ENCODE results near the gene PAPLN.

Gene PAPLN

DNA sequence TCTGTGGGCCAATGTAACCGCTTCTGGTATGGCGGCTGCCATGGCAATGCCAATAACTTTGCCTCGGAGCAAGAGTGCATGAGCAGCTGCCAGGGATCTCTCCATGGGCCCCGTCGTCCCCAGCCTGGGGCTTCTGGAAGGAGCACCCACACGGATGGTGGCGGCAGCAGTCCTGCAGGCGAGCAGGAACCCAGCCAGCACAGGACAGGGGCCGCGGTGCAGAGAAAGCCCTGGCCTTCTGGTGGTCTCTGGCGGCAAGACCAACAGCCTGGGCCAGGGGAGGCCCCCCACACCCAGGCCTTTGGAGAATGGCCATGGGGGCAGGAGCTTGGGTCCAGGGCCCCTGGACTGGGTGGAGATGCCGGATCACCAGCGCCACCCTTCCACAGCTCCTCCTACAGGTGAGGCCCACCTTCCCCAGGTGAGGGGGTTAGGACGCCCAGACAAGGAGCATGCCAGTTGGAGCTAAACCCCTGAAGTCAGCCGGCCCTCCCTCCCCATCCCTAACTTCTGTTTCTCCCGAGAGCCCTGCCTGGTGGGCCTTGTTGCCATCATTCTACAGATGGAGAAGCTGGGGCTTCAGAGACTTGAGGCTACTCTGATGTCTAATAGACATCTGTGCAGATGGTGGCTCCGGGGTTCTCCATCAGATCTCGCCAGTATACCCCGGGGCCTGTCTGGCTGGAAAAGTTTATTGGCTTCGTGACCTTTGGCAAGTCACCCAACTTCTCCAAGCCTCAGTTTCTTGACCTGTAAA is 25.3 kb downstream of the PAPLN start:
- no peak for DNase-seq

DNA sequence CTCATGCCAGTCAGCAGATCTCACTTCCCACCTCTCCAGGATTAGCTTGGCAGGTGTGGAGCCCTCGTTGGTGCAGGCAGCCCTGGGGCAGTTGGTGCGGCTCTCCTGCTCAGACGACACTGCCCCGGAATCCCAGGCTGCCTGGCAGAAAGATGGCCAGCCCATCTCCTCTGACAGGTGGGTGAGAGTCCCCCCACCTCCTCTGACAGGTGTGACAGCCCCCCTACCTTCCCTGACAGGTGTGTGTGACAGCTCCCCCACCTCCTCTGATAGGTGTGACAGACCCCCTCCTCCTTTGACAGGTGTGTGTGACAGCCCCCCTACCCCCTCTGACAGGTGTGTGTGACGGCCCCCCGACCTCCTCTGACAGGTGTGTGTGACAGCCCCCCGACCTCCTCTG is 26.3 kb downstream of the PAPLN start:
- DNase-seq = no peak

DNA sequence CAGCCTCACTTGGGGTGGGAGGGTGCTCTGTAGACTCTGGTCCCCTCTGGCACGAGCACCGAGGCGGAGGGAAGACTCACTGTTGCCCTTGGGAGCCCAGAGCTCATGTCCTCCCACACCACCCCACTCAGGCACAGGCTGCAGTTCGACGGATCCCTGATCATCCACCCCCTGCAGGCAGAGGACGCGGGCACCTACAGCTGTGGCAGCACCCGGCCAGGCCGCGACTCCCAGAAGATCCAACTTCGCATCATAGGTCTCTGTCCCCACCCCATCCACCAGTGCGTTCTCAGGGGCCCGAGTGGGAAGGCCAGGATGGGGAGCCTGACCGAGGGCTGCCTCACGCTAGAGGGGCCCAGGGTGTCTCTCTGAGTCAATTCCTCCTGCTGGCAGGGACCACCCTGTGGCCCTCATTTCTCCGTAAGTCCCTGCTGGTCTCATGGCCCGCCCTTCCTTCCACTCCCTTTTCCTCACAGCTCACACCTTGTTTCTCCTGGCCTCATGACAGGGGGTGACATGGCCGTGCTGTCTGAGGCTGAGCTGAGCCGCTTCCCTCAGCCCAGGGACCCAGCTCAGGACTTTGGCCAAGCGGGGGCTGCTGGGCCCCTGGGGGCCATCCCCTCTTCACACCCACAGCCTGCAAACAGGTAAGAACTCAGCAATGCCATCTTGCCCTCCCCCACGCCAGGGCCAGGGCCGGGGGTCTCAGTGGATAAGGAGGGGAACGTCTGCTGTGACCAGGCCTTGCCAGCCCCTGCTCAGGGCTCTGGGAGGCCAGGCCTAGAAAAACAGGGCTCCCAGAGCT is 27.0 kb downstream of the PAPLN start:
- no peak for DNase-seq

- DNase-seq = no peak
Measured at GRCh38 chr14:73264885-73265720, 27.8 kb downstream of the PAPLN start.

DNA sequence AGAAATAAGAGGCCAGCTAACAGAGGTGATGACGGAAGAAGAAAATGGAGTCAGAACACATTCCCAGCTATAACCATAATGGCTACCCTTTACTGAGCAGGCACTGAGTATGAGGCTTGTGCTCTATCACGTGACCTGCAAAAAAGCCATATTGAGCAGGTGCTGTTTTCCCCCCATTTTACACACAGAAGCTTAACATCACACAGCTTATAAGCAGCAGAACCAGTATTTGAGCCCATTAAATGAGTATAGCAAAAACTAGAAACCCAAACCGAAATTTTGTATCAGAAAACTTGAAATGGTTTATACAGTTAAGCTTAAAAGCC is 28.4 kb downstream of the PAPLN start:
- no peak for DNase-seq

GRCh38 chr14:73266317-73266716 is 29.0 kb downstream of the PAPLN start:
- DNase-seq = no peak

- DNase-seq = no peak
Measured at GRCh38 chr14:73267474-73267873, 30.2 kb downstream of the PAPLN start.

- DNase-seq = no peak
Measured at GRCh38 chr14:73269729-73270531, 32.6 kb downstream of the PAPLN start.

DNA sequence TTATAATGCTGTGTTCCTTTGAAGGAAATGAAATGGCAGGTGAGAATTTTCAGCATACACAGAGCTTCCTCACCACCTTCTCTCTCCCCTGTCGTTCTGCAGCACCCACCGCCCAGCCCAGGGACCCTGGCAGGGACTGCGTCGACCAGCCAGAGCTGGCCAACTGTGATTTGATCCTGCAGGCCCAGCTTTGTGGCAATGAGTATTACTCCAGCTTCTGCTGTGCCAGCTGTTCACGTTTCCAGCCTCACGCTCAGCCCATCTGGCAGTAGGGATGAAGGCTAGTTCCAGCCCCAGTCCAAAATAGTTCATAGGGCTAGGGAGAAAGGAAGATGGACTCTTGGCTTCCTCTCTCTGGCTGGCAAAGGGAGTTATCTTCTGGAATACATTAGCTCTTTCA is 35.1 kb downstream of the PAPLN start:
- DNase-seq = no peak

- no peak for DNase-seq
Measured at GRCh38 chr14:73273799-73274198, 36.5 kb downstream of the PAPLN start.

DNA sequence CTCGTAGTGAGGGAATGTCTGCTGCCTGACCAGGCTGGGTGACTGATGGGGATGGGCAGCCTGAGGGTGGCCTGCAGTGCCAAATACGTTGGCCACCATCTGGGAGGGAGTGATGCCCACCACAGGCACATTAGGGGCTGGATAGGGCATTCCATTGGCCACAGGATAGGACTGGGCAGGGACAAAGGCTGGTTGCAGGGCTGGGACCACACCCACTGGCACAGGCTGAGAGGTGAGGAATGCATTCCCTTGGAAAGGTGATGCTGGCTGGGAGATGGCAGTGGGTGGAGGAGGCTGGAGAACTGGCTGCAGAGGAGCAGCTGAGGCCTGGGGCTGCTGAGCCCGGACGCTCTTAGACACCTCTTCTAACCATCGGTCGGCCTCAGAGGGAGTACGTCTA is 39.5 kb downstream of the PAPLN start:
- no peak for DNase-seq

- no peak for DNase-seq
Measured at GRCh38 chr14:73277376-73277775, 40.1 kb downstream of the PAPLN start.

- no peak for DNase-seq
Measured at GRCh38 chr14:73280903-73281302, 43.6 kb downstream of the PAPLN start.

GRCh38 chr14:73283608-73284379 is 46.5 kb downstream of the PAPLN start:
- no peak for DNase-seq

DNA sequence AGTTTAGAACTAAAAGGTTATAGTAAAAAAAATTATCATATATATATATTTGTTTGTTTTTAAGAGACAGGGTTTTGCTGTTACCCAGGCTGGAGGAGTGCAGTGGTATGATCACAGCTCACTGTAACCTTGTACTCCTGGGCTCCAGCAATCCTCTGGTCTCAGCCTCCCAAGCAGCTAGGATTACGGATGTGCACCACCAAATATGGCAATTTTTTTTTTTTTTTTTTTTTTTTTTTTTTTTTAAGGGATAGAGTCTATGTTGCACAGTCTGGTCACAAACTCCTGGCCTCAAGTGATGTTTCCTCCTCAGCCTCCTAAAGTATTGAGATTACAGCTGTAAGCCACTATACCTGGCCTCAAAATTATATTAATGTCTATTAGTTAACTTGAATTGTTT is 48.7 kb downstream of the PAPLN start:
- no peak for DNase-seq

GRCh38 chr14:73286598-73286997 is 49.3 kb downstream of the PAPLN start:
- DNase-seq = no peak

GRCh38 chr14:73287071-73287470 is 49.8 kb downstream of the PAPLN start:
- no peak for DNase-seq

- DNase-seq = no peak
Measured at GRCh38 chr14:73289308-73289707, 52.0 kb downstream of the PAPLN start.

DNA sequence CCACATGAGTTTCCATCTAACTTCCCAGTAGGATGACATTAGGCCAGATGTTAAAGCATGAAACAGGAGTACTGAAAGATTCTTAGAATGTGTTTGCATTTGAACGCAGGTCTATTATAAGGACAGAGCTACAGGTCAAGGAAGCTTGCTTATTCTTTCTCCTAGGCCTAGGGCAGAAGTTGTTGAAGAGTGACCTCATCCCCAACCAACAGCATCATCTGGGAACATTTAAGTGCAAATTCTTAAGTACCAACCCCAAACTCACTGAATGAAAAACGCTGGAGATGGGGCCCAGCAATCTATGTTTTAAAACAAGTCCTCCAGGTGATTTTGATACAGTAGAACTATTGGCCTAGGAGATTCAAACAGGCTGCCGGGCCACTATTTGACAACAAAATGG is 52.4 kb downstream of the PAPLN start:
- DNase-seq = no peak

DNA sequence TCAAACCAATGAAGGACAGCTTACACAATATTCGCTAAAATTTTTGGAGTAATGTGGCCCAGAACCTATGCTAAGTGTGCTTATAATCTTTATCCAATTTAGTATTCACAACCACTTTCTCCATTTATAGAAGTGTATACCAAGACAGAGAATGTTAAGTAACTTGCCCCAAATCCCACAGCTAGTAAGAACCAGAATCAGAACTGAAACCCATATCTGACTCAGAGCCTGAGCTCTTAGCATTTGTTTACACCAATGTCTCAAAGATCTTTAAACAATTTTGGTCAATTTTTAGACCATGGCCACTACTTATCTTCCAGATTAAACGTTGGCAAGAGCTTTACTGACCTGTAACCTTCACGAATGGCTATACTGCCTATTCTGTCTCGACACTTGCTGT is 53.0 kb downstream of the PAPLN start:
- no peak for DNase-seq

GRCh38 chr14:73293782-73294781 is 56.8 kb downstream of the PAPLN start:
- no peak for DNase-seq

Measured in cortex of kidney (tissue), 1 donor.